ENCODE measurements around the gene GPC1.
A peak's percentile ranks its signal among the peaks of the same experiment; 100 is the strongest.

GPC1 gene

DNA sequence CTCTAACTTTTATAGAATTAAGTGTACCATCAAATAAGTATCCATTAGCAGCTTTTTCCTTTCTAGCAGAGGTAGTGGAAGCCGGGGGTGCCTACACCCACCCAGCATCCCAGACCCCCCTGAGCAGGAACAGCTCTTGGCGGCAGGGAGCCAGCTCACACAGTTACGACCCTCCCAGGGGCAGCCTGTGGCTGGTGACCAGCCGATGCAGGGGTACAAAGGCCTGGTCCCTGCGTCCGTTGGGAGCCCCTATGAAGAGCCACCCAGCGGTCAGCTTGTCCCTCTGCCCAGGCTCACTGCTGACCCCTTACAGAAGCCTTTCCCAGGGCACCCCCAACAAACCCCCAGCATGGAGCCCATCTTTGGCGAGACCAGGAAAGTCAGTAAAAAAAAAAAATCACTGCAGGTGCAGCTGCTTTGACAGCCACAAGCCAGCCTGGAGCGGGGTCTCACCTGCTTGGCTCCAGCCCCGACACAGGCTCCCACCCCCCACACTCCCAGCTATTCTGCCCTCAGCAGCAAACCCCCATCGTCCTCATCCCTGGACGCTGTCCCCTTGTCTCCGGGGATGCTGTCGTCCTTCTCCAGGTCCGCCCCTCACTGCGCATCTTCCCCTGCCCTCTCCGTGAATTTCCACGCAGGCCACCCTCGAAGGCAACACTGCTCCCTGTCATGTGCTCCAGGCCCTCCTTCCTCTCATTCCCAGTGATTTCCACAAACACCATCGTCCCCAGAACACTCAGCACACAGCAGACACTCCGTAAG, 43.1 kb downstream of the GPC1 start:
- H3K27me3 ChIP-seq (ENCODE audit: insufficient read depth, low read length): no peaks in the 10 kb centered on the region
- no peak overlapping the region for H4K8ac ChIP-seq (ENCODE audit: low read depth, low read length)
- no peaks in the 10 kb centered on the region for H3K4me1 ChIP-seq (ENCODE audit: control insufficient read depth in 1 of 2, insufficient read depth in 2 of 2, low read length in 2 of 2)
- H3K4ac ChIP-seq (ENCODE audit: low read depth, low read length): no peak overlapping the region
- H3K14ac ChIP-seq (ENCODE audit: low read length): no peak overlapping the region
- no peak overlapping the region for H2BK5ac ChIP-seq (ENCODE audit: low read depth, low read length, poor library complexity)
- H3K4me2 ChIP-seq (ENCODE audit: low read length): no peak overlapping the region
- no peak overlapping the region for H3K23ac ChIP-seq (ENCODE audit: low read length)
- no peaks in the 10 kb centered on the region for H3K36me3 ChIP-seq (ENCODE audit: control insufficient read depth in 1 of 2, insufficient read depth in 2 of 2, low read length in 2 of 2)
- H2AK5ac ChIP-seq (ENCODE audit: low read length): no peak overlapping the region
- peak overlapping the region; percentile 9 for H3K9ac ChIP-seq (ENCODE audit: low read length)
- no peaks in the 10 kb centered on the region for H3K79me2 ChIP-seq (ENCODE audit: control insufficient read depth, insufficient read depth, low read length, poor library complexity)
- H2BK12ac ChIP-seq (ENCODE audit: low read length): no peak overlapping the region
- no peak overlapping the region for H2BK120ac ChIP-seq (ENCODE audit: insufficient read depth, low read length, poor library complexity)
- no peaks in the 10 kb centered on the region for H3K9me3 ChIP-seq (ENCODE audit: insufficient read depth, low read depth, low read length)
- H4K91ac ChIP-seq (ENCODE audit: low read depth, low read length): no peak overlapping the region
- H3K79me1 ChIP-seq (ENCODE audit: low read length): no peaks in the 10 kb centered on the region
- no peak overlapping the region for H2AFZ ChIP-seq (ENCODE audit: insufficient read depth, low read length, poor library complexity)
- no peak overlapping the region for H3K18ac ChIP-seq (ENCODE audit: low read length)
- no peak overlapping the region for H4K12ac ChIP-seq (ENCODE audit: low read depth, low read length)
- no peak overlapping the region for H3K27ac ChIP-seq (ENCODE audit: low read depth, low read length)
- no CpG with 5 or more reads among the region's 21 CpGs for WGBS (ENCODE audit: extremely low coverage, insufficient coverage, insufficient read length)
- DNase-seq: no peak
- H3K4me3 ChIP-seq (ENCODE audit: low read depth, low read length): no peak overlapping the region

DNA sequence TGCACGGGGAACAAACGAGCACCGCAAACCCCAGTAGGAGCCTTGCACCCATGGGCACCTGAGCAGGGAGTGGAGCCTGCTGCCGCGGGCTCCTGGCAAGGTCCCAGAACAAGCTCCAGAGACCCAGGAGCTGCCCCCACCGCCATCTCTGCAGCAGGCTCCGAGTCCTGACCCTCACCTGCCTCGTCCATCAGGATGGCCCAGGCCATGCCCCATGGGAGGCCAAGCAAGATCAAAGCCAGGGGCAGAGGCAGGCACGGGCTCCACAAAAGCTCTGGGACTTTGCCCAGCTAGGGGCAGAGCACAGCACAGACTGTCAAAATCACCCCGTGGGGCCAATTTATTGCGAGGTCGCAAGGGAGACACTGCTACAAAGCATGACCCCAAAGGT, 43.6 kb downstream of the GPC1 start:
- H2BK12ac ChIP-seq (ENCODE audit: low read length): no peak overlapping the region
- no peak overlapping the region for H4K12ac ChIP-seq (ENCODE audit: low read depth, low read length)
- no peak overlapping the region for H3K27ac ChIP-seq (ENCODE audit: low read depth, low read length)
- no peak overlapping the region for H3K9ac ChIP-seq (ENCODE audit: low read length)
- no peak overlapping the region for H3K14ac ChIP-seq (ENCODE audit: low read length)
- H3K18ac ChIP-seq (ENCODE audit: low read length): no peak overlapping the region
- no peak overlapping the region for H3K23ac ChIP-seq (ENCODE audit: low read length)
- H3K79me1 ChIP-seq (ENCODE audit: low read length): no peaks in the 10 kb centered on the region
- DNase-seq: no peak
- H3K4me2 ChIP-seq (ENCODE audit: low read length): no peak overlapping the region
- H3K4ac ChIP-seq (ENCODE audit: low read depth, low read length): no peak overlapping the region
- no peak overlapping the region for H2AFZ ChIP-seq (ENCODE audit: insufficient read depth, low read length, poor library complexity)
- H2BK120ac ChIP-seq (ENCODE audit: insufficient read depth, low read length, poor library complexity): no peak overlapping the region
- no peak overlapping the region for H2AK5ac ChIP-seq (ENCODE audit: low read length)
- H3K36me3 ChIP-seq (ENCODE audit: control insufficient read depth in 1 of 2, insufficient read depth in 2 of 2, low read length in 2 of 2): no peaks in the 10 kb centered on the region
- H3K4me3 ChIP-seq (ENCODE audit: low read depth, low read length): no peak overlapping the region
- no peak overlapping the region for H4K91ac ChIP-seq (ENCODE audit: low read depth, low read length)
- H3K27me3 ChIP-seq (ENCODE audit: insufficient read depth, low read length): no peaks in the 10 kb centered on the region
- H3K79me2 ChIP-seq (ENCODE audit: control insufficient read depth, insufficient read depth, low read length, poor library complexity): no peaks in the 10 kb centered on the region
- no peak overlapping the region for H4K8ac ChIP-seq (ENCODE audit: low read depth, low read length)
- no peak overlapping the region for H2BK5ac ChIP-seq (ENCODE audit: low read depth, low read length, poor library complexity)
- WGBS (ENCODE audit: extremely low coverage, insufficient coverage, insufficient read length): no CpG with 5 or more reads among the region's 12 CpGs
- H3K9me3 ChIP-seq (ENCODE audit: insufficient read depth, low read depth, low read length): no peaks in the 10 kb centered on the region
- H3K4me1 ChIP-seq (ENCODE audit: control insufficient read depth in 1 of 2, insufficient read depth in 2 of 2, low read length in 2 of 2): no peaks in the 10 kb centered on the region

DNA sequence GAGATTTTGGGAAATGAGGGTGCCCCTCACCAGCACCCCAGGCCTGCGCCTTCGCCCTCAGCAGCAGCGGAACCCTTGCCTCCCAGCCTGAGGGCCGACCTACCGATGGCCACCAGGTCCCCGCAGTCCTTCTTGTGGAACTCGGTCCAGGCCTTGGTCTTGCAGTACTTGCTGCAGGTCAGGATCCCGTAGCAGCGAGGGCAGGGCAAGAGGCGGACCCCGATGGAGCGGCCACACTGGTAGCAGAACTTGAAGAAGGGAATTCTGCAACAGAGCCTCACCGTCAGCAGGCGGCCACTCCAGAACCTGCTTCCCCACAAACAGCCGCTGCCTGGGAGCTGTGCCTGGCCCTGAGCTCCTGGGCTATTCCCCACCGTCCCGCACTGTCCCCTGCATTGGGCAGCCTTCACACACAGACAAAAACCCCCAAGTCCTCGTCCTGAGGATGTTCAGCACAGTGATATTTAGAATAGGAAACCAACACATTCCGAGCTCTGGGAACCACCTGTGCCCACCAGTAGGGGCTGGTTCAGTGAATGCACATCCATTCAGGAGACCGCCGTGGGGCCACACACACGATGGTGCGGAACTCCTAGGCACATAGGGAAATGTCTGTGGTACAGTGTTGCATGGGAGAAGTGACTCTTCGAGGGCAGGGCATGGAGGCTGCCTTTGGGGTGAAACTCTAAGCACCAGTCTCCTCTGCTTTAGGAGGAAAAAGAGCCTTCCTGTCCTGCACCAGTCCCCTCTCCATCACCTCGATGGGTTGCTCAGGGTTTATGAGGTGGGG, 45.6 kb downstream of the GPC1 start:
- Histone ChIP-seq H3K18ac (ENCODE audit: low read length) (no peak overlapping the region), H3K4ac (ENCODE audit: low read depth, low read length) (no peak overlapping the region), H3K79me2 (ENCODE audit: control insufficient read depth, insufficient read depth, low read length, poor library complexity) (no peaks in the 10 kb centered on the region), H3K79me1 (ENCODE audit: low read length) (no peaks in the 10 kb centered on the region), H2AK5ac (ENCODE audit: low read length) (no peak overlapping the region), H3K4me2 (ENCODE audit: low read length) (no peak overlapping the region), H3K14ac (ENCODE audit: low read length) (no peak overlapping the region), H3K27me3 (ENCODE audit: insufficient read depth, low read length) (no peaks in the 10 kb centered on the region), H3K9ac (ENCODE audit: low read length) (no peak overlapping the region), H2BK5ac (ENCODE audit: low read depth, low read length, poor library complexity) (no peak overlapping the region), H3K4me3 (ENCODE audit: low read depth, low read length) (no peak overlapping the region), H3K4me1 (ENCODE audit: control insufficient read depth in 1 of 2, insufficient read depth in 2 of 2, low read length in 2 of 2) (no peaks in the 10 kb centered on the region), H3K27ac (ENCODE audit: low read depth, low read length) (no peak overlapping the region), H3K23ac (ENCODE audit: low read length) (no peak overlapping the region), H2AFZ (ENCODE audit: insufficient read depth, low read length, poor library complexity) (no peak overlapping the region), H2BK120ac (ENCODE audit: insufficient read depth, low read length, poor library complexity) (no peak overlapping the region), H4K12ac (ENCODE audit: low read depth, low read length) (no peak overlapping the region), H4K8ac (ENCODE audit: low read depth, low read length) (no peak overlapping the region), H3K36me3 (ENCODE audit: control insufficient read depth in 1 of 2, insufficient read depth in 2 of 2, low read length in 2 of 2) (no peaks in the 10 kb centered on the region), H4K91ac (ENCODE audit: low read depth, low read length) (no peak overlapping the region), H2BK12ac (ENCODE audit: low read length) (no peak overlapping the region), H3K9me3 (ENCODE audit: insufficient read depth, low read depth, low read length) (no peaks in the 10 kb centered on the region)
- no CpG with 5 or more reads among the region's 25 CpGs for WGBS (ENCODE audit: extremely low coverage, insufficient coverage, insufficient read length)
- DNase-seq: no peak

DNA sequence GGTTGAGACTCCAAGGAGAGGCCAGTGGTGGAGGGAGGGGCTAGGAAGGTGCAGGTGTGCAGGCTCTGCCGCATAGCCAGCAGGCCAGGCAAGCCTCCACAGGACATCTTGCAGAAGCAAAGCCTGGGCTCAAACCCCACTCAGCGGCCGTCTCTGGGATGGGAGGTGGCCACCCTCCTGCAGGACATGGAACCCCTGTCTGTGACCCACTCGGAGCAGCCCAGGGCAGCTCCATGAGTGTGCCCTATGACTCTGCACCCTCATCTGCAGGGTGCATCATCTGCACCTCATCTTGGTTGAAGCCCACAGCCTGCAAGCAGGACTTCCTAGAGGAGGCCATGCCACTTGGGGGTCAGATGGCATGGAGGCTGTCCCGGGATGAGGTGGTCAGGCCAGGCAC, 46.3 kb downstream of the GPC1 start:
- no peak overlapping the region for H3K4me3 ChIP-seq (ENCODE audit: low read depth, low read length)
- H3K4me1 ChIP-seq (ENCODE audit: control insufficient read depth in 1 of 2, insufficient read depth in 2 of 2, low read length in 2 of 2): no peaks in the 10 kb centered on the region
- H3K4me2 ChIP-seq (ENCODE audit: low read length): no peak overlapping the region
- no peak overlapping the region for H3K27ac ChIP-seq (ENCODE audit: low read depth, low read length)
- H3K4ac ChIP-seq (ENCODE audit: low read depth, low read length): no peak overlapping the region
- H2BK120ac ChIP-seq (ENCODE audit: insufficient read depth, low read length, poor library complexity): no peak overlapping the region
- no peaks in the 10 kb centered on the region for H3K9me3 ChIP-seq (ENCODE audit: insufficient read depth, low read depth, low read length)
- no peak overlapping the region for H4K91ac ChIP-seq (ENCODE audit: low read depth, low read length)
- H3K9ac ChIP-seq (ENCODE audit: low read length): no peak overlapping the region
- H3K36me3 ChIP-seq (ENCODE audit: control insufficient read depth in 1 of 2, insufficient read depth in 2 of 2, low read length in 2 of 2): no peaks in the 10 kb centered on the region
- no peaks in the 10 kb centered on the region for H3K79me1 ChIP-seq (ENCODE audit: low read length)
- no peak overlapping the region for H2AFZ ChIP-seq (ENCODE audit: insufficient read depth, low read length, poor library complexity)
- H3K27me3 ChIP-seq (ENCODE audit: insufficient read depth, low read length): no peaks in the 10 kb centered on the region
- no peak overlapping the region for H3K14ac ChIP-seq (ENCODE audit: low read length)
- no peak overlapping the region for H2BK5ac ChIP-seq (ENCODE audit: low read depth, low read length, poor library complexity)
- no peak for DNase-seq
- no peak overlapping the region for H2AK5ac ChIP-seq (ENCODE audit: low read length)
- no peak overlapping the region for H3K23ac ChIP-seq (ENCODE audit: low read length)
- H3K79me2 ChIP-seq (ENCODE audit: control insufficient read depth, insufficient read depth, low read length, poor library complexity): no peaks in the 10 kb centered on the region
- WGBS (ENCODE audit: extremely low coverage, insufficient coverage, insufficient read length): no CpG with 5 or more reads among the region's 5 CpGs
- H2BK12ac ChIP-seq (ENCODE audit: low read length): no peak overlapping the region
- H4K8ac ChIP-seq (ENCODE audit: low read depth, low read length): no peak overlapping the region
- H4K12ac ChIP-seq (ENCODE audit: low read depth, low read length): no peak overlapping the region
- no peak overlapping the region for H3K18ac ChIP-seq (ENCODE audit: low read length)

Data from trophoblast cell (in vitro differentiated cells and primary cell).